COLO829 (cell line): ENCODE measurements around the gene LGALS13.

Source experiments
- DNase-seq: peaks from one replicate; pipeline ENCODE4 v3.0.0; 2012; ENCODE audit warnings: low spot score

Gene LGALS13, protein sequence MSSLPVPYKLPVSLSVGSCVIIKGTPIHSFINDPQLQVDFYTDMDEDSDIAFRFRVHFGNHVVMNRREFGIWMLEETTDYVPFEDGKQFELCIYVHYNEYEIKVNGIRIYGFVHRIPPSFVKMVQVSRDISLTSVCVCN

GRCh38 chr19:39602224-39602623 lies at the start of gene LGALS13:
TSS of gene LGALS13 (plus strand) at chr19:39602524. CDS start at chr19:39602569, 45 bp downstream.
- no peak for DNase-seq

DNA sequence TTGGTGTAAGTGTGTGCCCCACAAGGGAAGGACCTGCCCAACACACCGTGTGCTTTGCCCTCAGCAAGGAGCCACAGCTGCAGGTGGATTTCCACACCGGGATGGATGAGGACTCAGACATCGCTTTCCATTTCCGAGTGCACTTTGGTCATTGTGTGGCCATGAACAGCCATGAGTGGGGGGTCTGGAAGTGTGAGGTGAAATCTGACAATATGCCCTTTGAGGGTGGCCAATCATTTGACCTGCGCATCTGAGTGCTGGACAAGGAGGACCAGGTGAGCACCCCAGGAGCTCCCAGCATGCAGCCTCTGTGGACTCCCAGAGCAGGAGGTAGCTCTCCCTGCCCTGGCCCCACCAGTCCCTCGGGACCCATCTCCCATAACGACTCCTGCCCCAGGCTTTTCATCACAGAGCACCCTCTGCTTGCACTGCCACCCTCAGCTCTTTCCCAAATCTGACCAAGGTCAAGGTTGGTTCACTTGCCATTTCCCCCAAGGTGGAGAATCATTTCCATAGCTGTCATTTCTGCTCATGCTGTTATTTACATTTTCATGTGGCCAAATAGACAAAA lies 49.2 kb upstream of the LGALS13 start:
- DNase-seq = no peak

GRCh38 chr19:39554701-39555311 lies 47.5 kb upstream of the LGALS13 start:
- no peak for DNase-seq

- no peak for DNase-seq
Measured at GRCh38 chr19:39555883-39556282, 46.4 kb upstream of the LGALS13 start.

- DNase-seq = no peak
Measured at GRCh38 chr19:39557811-39558623, 44.3 kb upstream of the LGALS13 start.

GRCh38 chr19:39558624-39559117 lies 43.7 kb upstream of the LGALS13 start:
- DNase-seq = no peak

- no peak for DNase-seq
Measured at GRCh38 chr19:39563408-39563807, 38.9 kb upstream of the LGALS13 start.

GRCh38 chr19:39566064-39566463 lies 36.3 kb upstream of the LGALS13 start:
- DNase-seq = no peak

GRCh38 chr19:39568604-39569003 lies 33.7 kb upstream of the LGALS13 start:
- DNase-seq = no peak

DNA sequence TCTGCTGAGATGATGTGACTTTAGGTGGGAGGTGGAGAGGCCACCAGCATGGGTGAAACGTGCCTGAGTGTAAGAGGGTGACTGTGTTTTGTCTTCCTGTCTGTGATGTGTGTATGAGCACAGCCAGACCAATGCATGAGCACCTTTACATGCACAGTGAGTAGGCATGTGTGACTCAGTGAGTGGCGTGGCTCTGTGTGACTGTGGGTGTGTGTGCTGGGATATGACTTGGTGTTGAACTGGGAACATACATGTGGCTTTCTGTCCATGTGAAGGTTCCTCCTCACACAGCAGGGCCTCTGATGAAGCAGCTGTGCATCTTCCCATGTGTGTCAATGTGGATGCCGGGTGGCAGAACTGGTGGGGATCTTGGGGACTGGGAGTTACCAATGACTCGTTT lies 19.9 kb upstream of the LGALS13 start:
- no peak for DNase-seq

DNA sequence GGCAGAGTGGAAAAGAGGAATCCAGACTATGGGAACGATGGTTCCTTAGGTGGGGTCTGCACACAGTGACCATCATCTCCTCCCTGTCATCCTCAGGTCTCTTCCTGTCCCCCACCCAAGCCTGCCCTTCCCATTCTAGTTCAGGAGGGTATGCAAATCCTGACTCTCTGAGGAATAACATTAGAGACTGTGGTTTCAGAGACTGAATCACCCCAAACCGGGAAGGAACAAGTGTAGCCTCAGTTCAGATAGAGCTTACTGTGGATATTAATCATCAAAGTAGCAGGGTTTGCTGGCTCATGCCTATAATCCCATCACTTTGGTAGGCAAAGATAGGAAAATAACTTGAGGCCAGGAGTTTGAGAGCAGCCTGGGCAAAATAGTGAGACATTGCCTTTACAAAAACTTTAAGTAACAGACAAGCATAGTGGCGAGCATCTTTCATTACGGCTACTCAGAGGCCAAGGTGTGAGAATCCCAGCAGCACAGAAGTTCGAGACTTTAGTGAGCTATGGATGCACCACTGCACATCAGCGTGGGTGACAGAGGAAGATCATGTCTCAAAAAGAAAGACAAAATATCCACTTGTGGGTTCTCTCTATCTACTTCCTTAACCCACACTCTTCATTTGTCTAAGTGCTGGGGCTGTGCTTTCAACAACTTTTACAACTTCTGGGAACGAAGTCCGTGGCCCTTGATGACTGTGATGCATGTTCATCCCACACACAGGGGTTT lies 19.3 kb upstream of the LGALS13 start:
- no peak for DNase-seq

DNA sequence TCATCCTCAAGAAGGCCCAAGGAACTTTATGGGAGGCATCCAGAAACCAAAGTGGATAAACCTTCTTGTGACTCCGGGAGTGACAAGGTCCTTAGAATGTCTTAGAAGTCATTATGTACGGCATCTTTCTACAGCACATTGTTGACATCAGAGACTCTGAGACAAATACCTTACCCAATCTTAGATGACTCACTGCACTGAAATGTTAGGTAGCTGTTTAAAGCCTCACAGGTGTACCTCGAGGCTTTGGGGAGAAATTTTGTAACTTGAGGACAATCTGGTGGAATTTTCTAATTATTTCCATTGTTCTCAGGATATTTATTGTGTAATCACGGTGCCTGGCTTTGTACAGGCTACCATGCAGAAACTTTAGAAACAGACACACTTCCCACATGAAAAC lies 14.8 kb upstream of the LGALS13 start:
- DNase-seq = no peak

- no peak for DNase-seq
Measured at GRCh38 chr19:39588066-39588465, 14.3 kb upstream of the LGALS13 start.

DNA sequence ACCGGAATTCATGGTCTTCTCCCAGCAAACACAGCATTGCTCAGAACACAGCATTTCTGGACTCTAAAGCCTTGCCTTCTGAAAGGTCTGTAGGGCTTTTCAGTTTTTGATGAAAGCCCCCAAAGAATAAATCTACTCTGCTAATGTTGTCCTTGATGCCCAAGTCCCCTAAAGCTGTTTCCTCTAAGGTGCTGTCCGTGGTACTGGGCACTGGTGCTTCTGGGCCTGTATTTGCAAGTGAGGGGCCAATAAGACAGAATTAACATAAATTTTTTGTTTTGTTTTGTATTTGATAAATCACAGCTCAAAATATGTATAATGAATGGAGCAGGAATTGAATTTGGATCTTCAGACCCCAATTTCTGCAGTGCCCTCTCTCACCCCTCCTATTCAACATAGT lies 12.1 kb upstream of the LGALS13 start:
- DNase-seq = no peak

DNA sequence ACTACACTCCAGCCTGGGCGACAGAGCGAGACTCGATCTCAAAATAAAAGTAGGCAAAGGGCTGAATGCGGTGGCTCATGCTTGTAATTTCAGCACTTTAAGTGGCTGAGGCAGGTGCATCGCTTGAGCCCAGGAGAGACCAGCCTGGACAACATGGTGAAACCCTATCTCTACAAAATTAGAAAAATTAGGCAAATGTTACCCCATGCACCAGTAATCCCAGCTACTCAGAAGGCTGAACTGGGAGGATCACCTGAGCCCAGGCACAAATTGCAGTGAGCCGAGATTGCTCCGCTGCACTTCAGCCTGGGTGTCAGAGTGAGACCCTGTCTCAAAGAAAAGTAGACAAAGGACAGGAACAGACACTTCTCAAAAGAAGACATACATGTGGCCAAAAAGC lies 9.9 kb upstream of the LGALS13 start:
- no peak for DNase-seq

DNA sequence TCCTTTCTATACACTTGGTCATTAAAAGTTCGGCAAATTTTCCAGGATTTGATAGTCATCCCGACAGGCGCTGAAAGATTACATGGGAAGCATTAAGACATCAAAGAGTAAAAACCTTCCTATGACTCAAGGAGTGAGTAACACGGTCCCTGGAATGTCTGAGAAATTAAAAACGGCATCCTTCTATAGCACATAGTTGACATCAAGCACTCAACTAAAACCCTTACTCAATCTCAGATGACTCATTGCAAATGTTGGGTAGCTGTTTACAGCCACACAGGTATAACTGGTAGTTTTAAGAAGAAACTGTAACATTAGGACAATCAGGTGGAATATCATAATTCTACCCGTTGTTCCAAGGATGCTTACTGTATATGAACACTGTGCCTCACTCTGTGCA lies 6.4 kb upstream of the LGALS13 start:
- DNase-seq = no peak

DNA sequence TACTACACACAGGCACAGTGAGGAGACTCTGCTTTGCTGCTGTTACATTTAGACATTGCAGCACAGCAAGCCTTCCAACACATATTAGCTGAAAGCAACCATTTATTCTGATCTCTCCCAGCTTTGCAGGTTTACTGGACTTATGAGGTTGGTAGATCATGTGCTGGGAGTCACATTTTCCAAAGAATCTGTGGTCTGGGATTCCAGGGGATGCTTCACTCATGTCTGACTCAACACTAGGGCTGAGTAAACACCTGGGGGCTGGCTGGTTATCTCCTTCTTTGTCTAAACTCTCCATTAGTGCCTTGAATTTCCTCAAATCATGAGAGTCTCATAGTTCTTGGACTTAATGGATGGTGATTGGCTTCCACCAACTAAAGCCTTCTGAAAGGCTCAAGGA lies 5.4 kb upstream of the LGALS13 start:
- no peak for DNase-seq

DNA sequence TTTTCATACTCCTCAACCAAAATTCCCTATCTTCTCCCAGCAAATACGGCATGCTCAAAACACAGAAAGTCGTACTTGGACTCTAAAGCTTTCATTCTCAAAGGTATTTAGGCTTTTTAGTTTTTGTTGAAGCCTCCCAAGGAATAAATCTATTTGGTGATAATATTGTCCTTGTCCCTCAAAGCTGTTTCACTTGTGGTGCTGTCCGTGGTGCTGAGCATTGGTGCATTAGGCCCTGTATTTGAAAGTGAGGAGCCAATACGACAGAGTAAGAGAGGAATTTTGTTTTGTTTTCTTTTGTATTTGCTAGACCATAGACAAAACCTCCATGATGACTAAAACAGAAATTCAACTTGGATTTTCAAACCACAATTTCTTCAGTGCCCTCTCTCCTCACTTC lies 3.2 kb upstream of the LGALS13 start:
- DNase-seq = no peak

- no peak for DNase-seq
Measured at GRCh38 chr19:39603825-39604224, 1.5 kb downstream of the LGALS13 start.

- DNase-seq = no peak
Measured at GRCh38 chr19:39607021-39607420, 4.7 kb downstream of the LGALS13 start.

DNA sequence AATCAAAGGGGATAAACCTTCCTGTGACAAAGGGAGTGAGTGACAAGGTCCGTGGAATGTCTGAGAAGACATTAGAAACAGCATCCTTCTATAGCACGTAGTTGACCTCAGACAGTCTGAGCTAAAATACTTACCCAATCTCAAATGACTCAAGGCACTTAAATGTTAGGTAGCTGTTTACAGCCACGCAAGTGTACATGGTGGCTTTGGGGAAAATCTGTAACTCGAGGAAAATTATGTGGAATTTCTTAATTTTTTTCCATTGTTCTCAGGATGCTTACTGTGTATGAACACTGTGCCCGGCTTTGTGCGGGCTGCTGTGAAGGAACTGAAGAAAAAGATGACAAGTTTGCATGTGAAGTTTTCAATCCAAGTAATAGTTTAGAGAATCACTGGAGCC lies 5.2 kb downstream of the LGALS13 start:
- DNase-seq = no peak

DNA sequence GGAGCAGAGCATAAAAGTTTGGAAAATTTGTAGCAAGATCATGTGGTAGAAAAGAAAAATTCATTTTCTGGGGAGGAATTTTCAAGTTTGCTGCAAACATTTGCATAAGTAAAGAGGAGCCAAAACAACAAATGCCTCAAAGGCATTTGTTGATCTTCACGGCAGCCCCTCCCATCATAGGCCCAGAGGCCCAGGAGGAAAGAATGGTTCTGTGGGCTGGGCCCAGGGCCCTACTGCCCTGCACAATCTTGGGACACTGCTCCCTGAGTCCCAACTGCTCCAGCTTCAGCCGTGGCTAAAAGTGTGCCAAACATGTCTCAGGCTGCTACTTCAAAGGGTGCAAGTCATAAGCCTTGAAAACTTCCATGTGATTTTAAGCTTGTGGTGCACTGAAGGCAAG lies 11.3 kb downstream of the LGALS13 start:
- no peak for DNase-seq
